HepG2 (cell line): Measurements from ENCODE around the gene MYL9.

Experiments
- KLF15 ChIP-seq: sonication (generic); formaldehyde crosslinking; IDR thresholded peaks from 2 replicates; pipeline ENCODE4 v1.8.1; 2023; ENCODE audit warnings: borderline replicate concordance, mild to moderate bottlenecking, inconsistent platforms, missing genetic modification reagents, mixed read lengths
- MZF1 ChIP-seq: sonication (generic); formaldehyde crosslinking; IDR thresholded peaks from 2 replicates; pipeline ENCODE4 v1.8.1; 2023; ENCODE audit warnings: mild to moderate bottlenecking, missing genetic modification reagents, borderline replicate concordance
- SP1 ChIP-seq, 2 experiments: fragments of 450-650 bp in 1 of 2; sonication (generic) in 1 of 2; formaldehyde crosslinking in 1 of 2; IDR thresholded peaks; 2 replicates each; pipeline versions ENCODE4 v1.4.0 to v1.6.1; 2016 to 2020; ENCODE audit warnings: missing genetic modification reagents in 1 of 2
- TF ChIP-seq, protein P1 (sequence below): IDR thresholded peaks from 2 replicates; pipeline ENCODE4 v1.6.1; 2016

GRCh38 chr20:36491901-36492617 lies 49.3 kb upstream of the MYL9 start:
- TF ChIP-seq MZF1 (no peak), KLF15 (no peak), SP1 (IDR thresholded peaks at IDR 0.05) (no peak), SP1 (CRISPR knock-in tag; IDR thresholded peaks at IDR 0.05) (no peak)
- TF ChIP-seq, protein P1, sequence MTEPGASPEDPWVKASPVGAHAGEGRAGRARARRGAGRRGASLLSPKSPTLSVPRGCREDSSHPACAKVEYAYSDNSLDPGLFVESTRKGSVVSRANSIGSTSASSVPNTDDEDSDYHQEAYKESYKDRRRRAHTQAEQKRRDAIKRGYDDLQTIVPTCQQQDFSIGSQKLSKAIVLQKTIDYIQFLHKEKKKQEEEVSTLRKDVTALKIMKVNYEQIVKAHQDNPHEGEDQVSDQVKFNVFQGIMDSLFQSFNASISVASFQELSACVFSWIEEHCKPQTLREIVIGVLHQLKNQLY (CRISPR knock-in tag), result no peak
